Suprapubic skin (tissue), 4 donors: ENCODE data around the gene WDR43. TPM values are rescaled to one million over a fixed set of nuclear protein-coding genes. Genes with fewer than 3 reads are reported as not detected.

ENCODE experiments used
- DNase-seq, 2 donors: peaks; one replicate each; pipeline ENCODE4 v3.0.0-alpha.2; 2019; ENCODE audit warnings: low spot score in 2 of 2
- H3K27ac ChIP-seq: fragments of 200-600 bp; sonication (generic); one replicate; pipeline ENCODE4 v1.5.1; 2019
- H3K27me3 ChIP-seq: fragments of 200-600 bp; sonication (generic); one replicate; pipeline ENCODE4 v1.5.1; 2019
- H3K36me3 ChIP-seq: fragments of 200-600 bp; sonication (generic); one replicate; pipeline ENCODE4 v1.5.1; 2019
- H3K4me1 ChIP-seq: fragments of 200-600 bp; sonication (generic); one replicate; pipeline ENCODE4 v1.5.1; 2019
- H3K4me3 ChIP-seq: fragments of 200-600 bp; sonication (generic); one replicate; pipeline ENCODE4 v1.5.1; 2019; ENCODE audit warnings: mild to moderate bottlenecking
- H3K9me3 ChIP-seq: fragments of 200-600 bp; sonication (generic); one replicate; pipeline ENCODE4 v1.5.1; 2019
- EP300 ChIP-seq: sonication (generic); formaldehyde crosslinking; IDR thresholded peaks from one replicate; pipeline ENCODE4 v1.6.1; 2017; ENCODE audit warnings: antibody characterized with exemption
- POLR2A ChIP-seq, 2 donors: fragments of 450-650 bp; IDR thresholded peaks; one replicate each; pipeline ENCODE4 v1.6.1; 2017; ENCODE audit warnings: antibody characterized with exemption in 2 of 2, mild to moderate bottlenecking in 2 of 2, moderate library complexity in 2 of 2
- POLR2AphosphoS5 ChIP-seq, 3 donors: sonication (generic); formaldehyde crosslinking; IDR thresholded peaks; one replicate each; pipeline ENCODE4 v1.6.1; 2017; ENCODE audit warnings: antibody characterized with exemption in 3 of 3
- WGBS: methylation state at CpG from one replicate; pipeline ENCODE4 v1.1.5; 2018; 5-methylcytosine and 5-hydroxymethylcytosine counted together
- total RNA-seq, 4 donors: library from RNA; depleted of rRNA; stranded (reverse); fragments of >200 nt; gene quantifications; one replicate each; pipeline ENCODE4 v1.1.0, GENCODE V29; 2016
- TF ChIP-seq, protein P1 (sequence below), 2 donors: fragments of 200-600 bp in 1 of 2; fragments of 450-650 bp in 1 of 2; sonication (generic) in 1 of 2; IDR thresholded peaks; one replicate each; pipeline ENCODE4 v1.5.1; 2016 to 2019; ENCODE audit warnings: antibody characterized with exemption in 2 of 2, mild to moderate bottlenecking in 1 of 2, moderate library complexity in 1 of 2

Gene WDR43
- total RNA-seq, 4 donors from 2014 or later: 49.3 to 92.5 (median 62.2) TPM

DNA sequence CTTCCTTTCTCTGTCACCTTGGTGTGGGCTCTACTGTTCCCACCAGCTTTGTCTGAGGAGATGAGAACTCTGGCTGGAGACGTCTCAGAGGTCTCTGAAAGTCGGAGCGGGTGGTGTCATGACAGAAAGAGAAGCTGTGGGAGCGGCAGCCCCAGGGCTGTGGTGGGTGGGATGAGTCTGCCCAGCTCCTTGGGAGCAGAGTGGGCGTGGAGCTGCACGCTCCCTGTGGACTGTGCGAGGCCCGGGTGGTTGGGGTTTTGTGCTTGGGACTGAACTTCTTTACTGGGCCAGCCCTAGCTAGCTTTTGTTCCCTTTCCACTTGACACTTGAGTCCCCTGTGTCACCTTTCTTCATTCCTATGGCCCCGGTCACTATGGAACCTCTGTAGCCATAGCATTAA, 97.0 kb downstream of the WDR43 start:
- DNase-seq: peak in 1 of 2 donors; percentile 55
- Histone ChIP-seq H3K9me3 (no peaks in the 10 kb centered on the region), H3K4me3 (no peak overlapping the region), H3K27ac (peak overlapping the region; percentile 32), H3K4me1 (peaks cover 28% of the 10 kb centered on the region), H3K36me3 (no peaks in the 10 kb centered on the region), H3K27me3 (no peaks in the 10 kb centered on the region)
- TF ChIP-seq POLR2AphosphoS5 (IDR thresholded peaks at IDR 0.05): no peak
- TF ChIP-seq, protein P1, sequence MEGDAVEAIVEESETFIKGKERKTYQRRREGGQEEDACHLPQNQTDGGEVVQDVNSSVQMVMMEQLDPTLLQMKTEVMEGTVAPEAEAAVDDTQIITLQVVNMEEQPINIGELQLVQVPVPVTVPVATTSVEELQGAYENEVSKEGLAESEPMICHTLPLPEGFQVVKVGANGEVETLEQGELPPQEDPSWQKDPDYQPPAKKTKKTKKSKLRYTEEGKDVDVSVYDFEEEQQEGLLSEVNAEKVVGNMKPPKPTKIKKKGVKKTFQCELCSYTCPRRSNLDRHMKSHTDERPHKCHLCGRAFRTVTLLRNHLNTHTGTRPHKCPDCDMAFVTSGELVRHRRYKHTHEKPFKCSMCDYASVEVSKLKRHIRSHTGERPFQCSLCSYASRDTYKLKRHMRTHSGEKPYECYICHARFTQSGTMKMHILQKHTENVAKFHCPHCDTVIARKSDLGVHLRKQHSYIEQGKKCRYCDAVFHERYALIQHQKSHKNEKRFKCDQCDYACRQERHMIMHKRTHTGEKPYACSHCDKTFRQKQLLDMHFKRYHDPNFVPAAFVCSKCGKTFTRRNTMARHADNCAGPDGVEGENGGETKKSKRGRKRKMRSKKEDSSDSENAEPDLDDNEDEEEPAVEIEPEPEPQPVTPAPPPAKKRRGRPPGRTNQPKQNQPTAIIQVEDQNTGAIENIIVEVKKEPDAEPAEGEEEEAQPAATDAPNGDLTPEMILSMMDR (IDR thresholded peaks at IDR 0.05): no peak
- no peak for TF ChIP-seq EP300
- TF ChIP-seq POLR2A (IDR thresholded peaks at IDR 0.05): no peak
- WGBS: 68% methylated on average over 8 of the region's 9 CpGs

DNA sequence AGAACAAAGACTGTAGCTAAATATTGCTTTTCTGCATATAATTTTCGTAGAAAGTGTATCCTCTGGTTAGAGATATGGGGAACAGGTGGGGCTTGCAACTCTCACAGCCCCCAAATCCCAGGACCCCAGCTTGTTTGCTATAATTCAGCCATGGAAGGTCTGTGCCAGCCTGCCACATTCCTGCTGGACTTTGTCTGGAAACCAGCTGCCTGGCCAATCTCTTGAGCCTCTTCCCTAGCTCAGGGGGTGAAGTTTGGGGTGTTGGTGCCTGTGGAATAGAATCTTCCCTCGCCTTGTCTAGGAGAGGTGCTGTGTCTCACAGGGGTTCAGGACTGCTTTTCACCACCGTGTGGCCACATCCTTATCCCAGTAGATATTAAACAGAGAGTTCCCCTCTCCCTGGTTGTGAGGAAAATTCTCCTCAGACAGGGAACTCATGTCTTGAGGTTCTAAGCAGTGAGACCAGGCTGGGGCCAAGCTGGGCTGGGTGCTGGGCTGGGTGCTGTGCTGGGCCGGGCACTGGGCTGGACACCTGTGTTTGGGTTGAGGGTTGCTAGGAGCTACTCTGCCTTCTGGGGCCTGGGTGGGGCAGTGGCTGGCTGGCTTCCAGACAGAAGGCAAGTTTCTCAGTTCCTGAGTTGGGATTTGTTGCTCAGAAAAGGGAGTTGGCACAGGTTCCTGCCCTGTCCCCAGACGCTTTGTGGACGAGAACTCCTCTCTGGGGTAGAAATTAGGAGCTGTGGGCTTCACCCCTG, 98.9 kb downstream of the WDR43 start:
- Histone ChIP-seq H3K27me3 (no peaks in the 10 kb centered on the region), H3K4me1 (peaks cover 30% of the 10 kb centered on the region), H3K9me3 (no peaks in the 10 kb centered on the region), H3K27ac (no peak overlapping the region), H3K4me3 (no peak overlapping the region), H3K36me3 (no peaks in the 10 kb centered on the region)
- 59% methylated on average over 3 of the region's 6 CpGs for WGBS
- TF ChIP-seq POLR2AphosphoS5 (IDR thresholded peaks at IDR 0.05) (no peak), EP300 (no peak), POLR2A (IDR thresholded peaks at IDR 0.05) (no peak)
- TF ChIP-seq, protein P1 (IDR thresholded peaks at IDR 0.05): no peak
- DNase-seq: peak in 1 of 2 donors; percentile 73

DNA sequence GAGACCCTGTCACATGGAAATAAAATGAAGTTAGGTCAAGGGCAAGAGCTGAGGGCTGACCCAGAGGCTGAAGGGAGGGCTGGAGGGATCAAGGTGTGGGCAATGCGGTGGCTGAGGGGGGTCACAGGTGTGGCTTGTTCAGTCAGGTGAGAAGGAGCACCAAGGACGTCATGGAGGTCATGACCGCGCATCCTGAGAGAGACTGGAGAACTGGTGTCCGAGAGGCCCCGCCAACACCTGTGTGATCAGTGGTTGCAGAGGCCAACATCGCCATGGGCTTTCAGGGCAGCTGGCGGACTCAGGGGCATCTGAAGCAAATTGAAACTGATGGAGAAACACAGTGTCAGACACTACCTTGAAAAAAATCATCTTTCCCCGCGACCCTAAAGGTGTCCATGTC, 99.6 kb downstream of the WDR43 start:
- H3K27me3 ChIP-seq: no peaks in the 10 kb centered on the region
- H3K4me3 ChIP-seq: no peak overlapping the region
- 94% methylated on average over 10 of the region's 10 CpGs for WGBS
- H3K9me3 ChIP-seq: no peaks in the 10 kb centered on the region
- no peak for TF ChIP-seq POLR2AphosphoS5 (IDR thresholded peaks at IDR 0.05)
- peaks cover 33% of the 10 kb centered on the region for H3K4me1 ChIP-seq
- DNase-seq: peak in 1 of 2 donors; percentile 60
- H3K27ac ChIP-seq: no peak overlapping the region
- no peaks in the 10 kb centered on the region for H3K36me3 ChIP-seq

DNA sequence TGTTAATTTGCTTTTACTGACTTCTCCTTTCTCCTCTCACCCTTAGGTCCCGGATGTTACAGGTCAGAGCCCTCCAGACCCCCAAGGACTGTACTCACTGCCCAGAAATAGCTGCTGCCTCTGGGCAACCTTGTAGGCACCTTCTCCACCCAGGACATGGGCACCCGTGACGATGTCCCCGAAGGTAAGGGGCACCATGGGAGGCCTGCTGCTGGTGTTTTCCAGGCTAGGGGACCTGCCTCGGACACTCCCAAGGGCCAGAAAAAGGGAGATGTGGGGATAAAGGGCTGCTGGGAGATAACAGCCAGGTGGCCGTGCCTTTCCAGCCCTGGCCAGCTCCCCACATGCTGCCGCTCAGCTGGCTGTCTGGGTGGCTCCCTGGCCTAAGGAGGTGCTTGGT, 100.2 kb downstream of the WDR43 start:
- no peak overlapping the region for H3K27ac ChIP-seq
- TF ChIP-seq POLR2AphosphoS5 (IDR thresholded peaks at IDR 0.05): no peak
- no peak for TF ChIP-seq EP300
- 88% methylated on average over 7 of the region's 7 CpGs for WGBS
- H3K4me1 ChIP-seq: peaks cover 38% of the 10 kb centered on the region
- no peak overlapping the region for H3K4me3 ChIP-seq
- no peaks in the 10 kb centered on the region for H3K27me3 ChIP-seq
- no peaks in the 10 kb centered on the region for H3K36me3 ChIP-seq
- no peaks in the 10 kb centered on the region for H3K9me3 ChIP-seq
- no peak for DNase-seq

DNA sequence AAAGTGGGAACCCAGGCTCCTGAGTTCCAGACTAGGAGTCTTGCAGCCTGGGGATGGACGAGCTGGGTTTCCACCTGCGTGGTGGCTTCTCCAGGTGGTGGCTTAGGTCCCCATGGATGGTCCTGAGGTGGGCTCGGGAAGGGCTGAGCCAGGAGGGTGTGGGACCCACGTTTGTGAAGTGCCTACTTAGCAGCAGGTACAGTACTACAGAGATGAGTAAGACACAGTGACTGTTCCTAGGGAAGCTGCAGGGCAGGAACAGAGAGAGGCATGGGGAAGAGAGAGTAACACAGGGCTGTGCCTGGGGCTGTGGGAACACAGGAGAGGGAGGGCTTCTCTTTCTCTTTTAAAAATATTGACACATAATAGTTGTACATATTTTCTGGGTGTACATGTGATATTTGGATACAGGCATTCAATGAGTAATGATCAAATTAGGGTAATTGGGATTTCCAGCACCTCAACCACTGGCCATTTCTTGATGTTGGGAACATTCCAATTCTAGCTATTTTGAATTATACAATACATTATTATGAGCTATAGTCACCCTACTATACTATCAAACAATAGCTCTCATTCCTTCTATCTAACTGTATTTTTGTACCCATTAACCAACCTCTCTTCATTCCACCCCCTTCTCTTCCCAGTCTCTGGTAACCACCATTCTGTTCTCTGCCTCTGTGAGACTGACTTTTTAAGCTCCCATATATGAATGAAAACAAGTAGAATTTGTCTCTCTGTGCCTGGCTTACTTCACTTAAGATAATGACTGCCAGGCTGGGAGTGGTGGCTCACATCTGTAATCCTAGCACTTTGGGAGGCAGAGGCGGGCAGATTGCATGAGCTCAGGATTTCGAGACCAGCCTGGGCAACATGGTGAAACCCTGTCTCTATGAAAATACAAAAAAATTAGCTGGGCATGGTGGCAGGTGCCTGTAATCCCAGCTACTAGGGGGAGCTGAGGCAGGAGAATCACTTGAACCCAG, 101.6 kb downstream of the WDR43 start:
- TF ChIP-seq POLR2AphosphoS5 (IDR thresholded peaks at IDR 0.05) (no peak), EP300 (no peak), POLR2A (IDR thresholded peaks at IDR 0.05) (no peak)
- TF ChIP-seq, protein P1 (IDR thresholded peaks at IDR 0.05): no peak
- peak in 1 of 2 donors; percentile 50 for DNase-seq
- Histone ChIP-seq H3K36me3 (no peaks in the 10 kb centered on the region), H3K27me3 (no peaks in the 10 kb centered on the region), H3K9me3 (no peaks in the 10 kb centered on the region), H3K4me3 (no peak overlapping the region), H3K4me1 (peaks cover 43% of the 10 kb centered on the region), H3K27ac (no peak overlapping the region)
- WGBS: 74% methylated on average over 6 of the region's 6 CpGs
